Activated CD4-positive, alpha-beta memory T cell treated with anti-CD3 and anti-CD28 coated beads, Interleukin-2, amount 10 ng/mL, durations not matched to agents 7 days and 5 days (primary cell): Measurements from ENCODE around the gene EMC6. TPM values are rescaled to one million over a fixed set of nuclear protein-coding genes. Genes with fewer than 3 reads are reported as not detected.

ENCODE experiments used
- CTCF ChIA-PET: fragments of 350-600 bp; sonication (Branson Sonifier 250); formaldehyde crosslinking; loops from one replicate; lab custom pipeline; 2021; ENCODE audit warnings: antibody characterized with exemption, inconsistent platforms; lab: Charles Lee
- POLR2A ChIA-PET: fragments of 350-600 bp; sonication (Branson Sonifier 250); formaldehyde crosslinking; loops from one replicate; lab custom pipeline; 2021; ENCODE audit warnings: antibody characterized with exemption; lab: Charles Lee
- DNase-seq: peaks from one replicate; pipeline ENCODE4 v3.0.0-alpha.2; 2020
- H3K27ac Mint-ChIP-seq: one replicate; pipeline ENCODE4 v1.8.0; 2021; ENCODE audit warnings: mild to moderate bottlenecking, mixed read lengths
- H3K27me3 Mint-ChIP-seq: one replicate; pipeline ENCODE4 v1.8.0; 2021; ENCODE audit warnings: mixed read lengths
- H3K36me3 Mint-ChIP-seq: one replicate; pipeline ENCODE4 v1.8.0; 2021; ENCODE audit warnings: low read depth, mixed read lengths
- H3K4me1 Mint-ChIP-seq: one replicate; pipeline ENCODE4 v1.8.0; 2021; ENCODE audit warnings: mixed read lengths
- H3K4me3 Mint-ChIP-seq: one replicate; pipeline ENCODE4 v1.8.0; 2021; ENCODE audit warnings: mild to moderate bottlenecking, mixed read lengths
- H3K9me3 Mint-ChIP-seq: one replicate; pipeline ENCODE4 v1.8.0; 2021; ENCODE audit warnings: mixed read lengths
- total RNA-seq, 2 experiments: library from RNA; stranded (reverse); gene quantifications; one replicate each; pipeline ENCODE4 v1.2.3, GENCODE V29; 2021

EMC6 gene
- total RNA-seq, 2 experiments from 2014 or later: 40.4 to 41.6 TPM

- peak; percentile 50 for DNase-seq
These were observed 28.5 kb upstream of the EMC6 start for GRCh38 chr17:3639981-3640596.

GRCh38 chr17:3641014-3641413, 27.6 kb upstream of the EMC6 start:
- CTCF ChIA-PET: interaction anchor here (0.6 to 1.3 kb wide), 3 partner anchors 8 to 38 kb away, joined by 3 to 7 read pairs (median 4); no protein-coding TSS in a partner anchor
- DNase-seq: no peak
- POLR2A ChIA-PET: no interaction called here
- H3K27ac Mint-ChIP-seq: peak overlapping the region; percentile 95
- H3K4me1 Mint-ChIP-seq: peaks cover 68% of the 10 kb centered on the region
- H3K36me3 Mint-ChIP-seq: peaks cover 37% of the 10 kb centered on the region
- H3K9me3 Mint-ChIP-seq: no peaks in the 10 kb centered on the region
- H3K27me3 Mint-ChIP-seq: no peaks in the 10 kb centered on the region
- no peak overlapping the region for H3K4me3 Mint-ChIP-seq

More at GRCh38 chr17:3639981-3640596, 28.5 kb upstream of the EMC6 start:
- Mint-ChIP-seq H3K27me3 (no peaks in the 10 kb centered on the region), H3K4me1 (peaks cover 68% of the 10 kb centered on the region), H3K4me3 (peak overlapping the region; percentile 56), H3K36me3 (peaks cover 34% of the 10 kb centered on the region), H3K27ac (peak overlapping the region; percentile 95), H3K9me3 (no peaks in the 10 kb centered on the region)
- ChIA-PET CTCF (interaction anchor here (1.3 kb wide), 2 partner anchors 9 to 37 kb away, joined by 4 to 7 read pairs; no protein-coding TSS in a partner anchor), POLR2A (no interaction called here)

- no peaks in the 10 kb centered on the region for H3K9me3 Mint-ChIP-seq
- H3K4me1 Mint-ChIP-seq: peaks cover 68% of the 10 kb centered on the region
- no peaks in the 10 kb centered on the region for H3K27me3 Mint-ChIP-seq
- DNase-seq: no peak
- CTCF ChIA-PET: no interaction called here
- H3K4me3 Mint-ChIP-seq: no peak overlapping the region
- POLR2A ChIA-PET: no interaction called here
- H3K27ac Mint-ChIP-seq: peak overlapping the region; percentile 59
- H3K36me3 Mint-ChIP-seq: peaks cover 37% of the 10 kb centered on the region
These were observed 26.7 kb upstream of the EMC6 start for GRCh38 chr17:3641717-3642486.

GRCh38 chr17:3643889-3644349, 24.7 kb upstream of the EMC6 start:
- H3K27me3 Mint-ChIP-seq: no peaks in the 10 kb centered on the region
- H3K4me1 Mint-ChIP-seq: peaks cover 54% of the 10 kb centered on the region
- CTCF ChIA-PET: interaction anchor here (1.2 kb wide), 1 partner anchor 41 kb away, joined by 4 read pairs; no protein-coding TSS in a partner anchor
- POLR2A ChIA-PET: interaction anchor here (2.0 kb wide), 1 partner anchor 15 kb away, joined by 4 read pairs; no protein-coding TSS in a partner anchor
- H3K27ac Mint-ChIP-seq: peak overlapping the region; percentile 66
- H3K4me3 Mint-ChIP-seq: no peak overlapping the region
- no peaks in the 10 kb centered on the region for H3K9me3 Mint-ChIP-seq
- peaks cover 39% of the 10 kb centered on the region for H3K36me3 Mint-ChIP-seq
- no peak for DNase-seq

GRCh38 chr17:3645310-3645709, 23.3 kb upstream of the EMC6 start:
- Mint-ChIP-seq H3K27me3 (no peaks in the 10 kb centered on the region), H3K4me3 (no peak overlapping the region), H3K9me3 (no peaks in the 10 kb centered on the region), H3K27ac (peak overlapping the region; percentile 44), H3K36me3 (peaks cover 35% of the 10 kb centered on the region), H3K4me1 (peaks cover 42% of the 10 kb centered on the region)
- ChIA-PET POLR2A (no interaction called here), CTCF (interaction anchor here (2.1 kb wide), 1 partner anchor 9 kb away, joined by 8 read pairs; the partner anchor contains the start of genes CTNS and SHPK)
- no peak for DNase-seq

- no peak for DNase-seq
- Mint-ChIP-seq H3K4me1 (peaks cover 25% of the 10 kb centered on the region), H3K4me3 (no peak overlapping the region), H3K27ac (no peak overlapping the region), H3K9me3 (no peaks in the 10 kb centered on the region), H3K27me3 (no peaks in the 10 kb centered on the region), H3K36me3 (peaks cover 25% of the 10 kb centered on the region)
- ChIA-PET POLR2A (interaction anchor here (1.1 to 1.3 kb wide), 3 partner anchors 11 to 48 kb away, joined by 3 read pairs; partner anchors contain the start of genes CTNS and SHPK), CTCF (interaction anchor here (1.5 to 3.2 kb wide), 3 partner anchors 11 to 45 kb away, joined by 3 to 41 read pairs (median 22); partner anchors contain the start of genes CTNS and SHPK)
These were observed 21.4 kb upstream of the EMC6 start for GRCh38 chr17:3647251-3647650.

GRCh38 chr17:3647769-3648555, 20.6 kb upstream of the EMC6 start:
- H3K27me3 Mint-ChIP-seq: no peaks in the 10 kb centered on the region
- no peak overlapping the region for H3K27ac Mint-ChIP-seq
- no peaks in the 10 kb centered on the region for H3K9me3 Mint-ChIP-seq
- ChIA-PET POLR2A (interaction anchor here (1.1 to 1.3 kb wide), 2 partner anchors 12 to 47 kb away, joined by 3 read pairs; partner anchors contain the start of genes CTNS and SHPK), CTCF (interaction anchor here (1.1 to 3.2 kb wide), 6 partner anchors 8 to 410 kb away, joined by 3 to 41 read pairs (median 4); partner anchors contain the start of genes CTNS and SHPK)
- H3K4me1 Mint-ChIP-seq: peaks cover 20% of the 10 kb centered on the region
- peaks cover 25% of the 10 kb centered on the region for H3K36me3 Mint-ChIP-seq
- H3K4me3 Mint-ChIP-seq: no peak overlapping the region
- DNase-seq: peak; percentile 65

GRCh38 chr17:3655766-3656165, 12.8 kb upstream of the EMC6 start:
- H3K4me3 Mint-ChIP-seq: no peak overlapping the region
- DNase-seq: no peak

GRCh38 chr17:3656353-3656752, 12.3 kb upstream of the EMC6 start:
- ChIA-PET POLR2A (no interaction called here), CTCF (no interaction called here)
- H3K36me3 Mint-ChIP-seq: peaks cover 6% of the 10 kb centered on the region
- H3K4me1 Mint-ChIP-seq: no peaks in the 10 kb centered on the region
- no peak for DNase-seq
- H3K4me3 Mint-ChIP-seq: no peak overlapping the region
- H3K9me3 Mint-ChIP-seq: no peaks in the 10 kb centered on the region
- no peaks in the 10 kb centered on the region for H3K27me3 Mint-ChIP-seq
- no peak overlapping the region for H3K27ac Mint-ChIP-seq

More at GRCh38 chr17:3655766-3656165, 12.8 kb upstream of the EMC6 start:
- no peaks in the 10 kb centered on the region for H3K9me3 Mint-ChIP-seq
- no peak overlapping the region for H3K27ac Mint-ChIP-seq
- no peaks in the 10 kb centered on the region for H3K4me1 Mint-ChIP-seq
- CTCF ChIA-PET: no interaction called here
- H3K36me3 Mint-ChIP-seq: peaks cover 3% of the 10 kb centered on the region
- POLR2A ChIA-PET: interaction anchor here (1.7 kb wide), 1 partner anchor 13 kb away, joined by 3 read pairs; no protein-coding TSS in a partner anchor
- no peaks in the 10 kb centered on the region for H3K27me3 Mint-ChIP-seq

GRCh38 chr17:3656755-3657587, 11.6 kb upstream of the EMC6 start:
- Mint-ChIP-seq H3K27me3 (no peaks in the 10 kb centered on the region), H3K27ac (no peak overlapping the region), H3K36me3 (peaks cover 6% of the 10 kb centered on the region), H3K9me3 (no peaks in the 10 kb centered on the region), H3K4me3 (no peak overlapping the region), H3K4me1 (no peaks in the 10 kb centered on the region)
- CTCF ChIA-PET: no interaction called here
- DNase-seq: no peak
- POLR2A ChIA-PET: no interaction called here

- no peak for DNase-seq
- no peaks in the 10 kb centered on the region for H3K4me1 Mint-ChIP-seq
- peaks cover 6% of the 10 kb centered on the region for H3K36me3 Mint-ChIP-seq
- H3K9me3 Mint-ChIP-seq: no peaks in the 10 kb centered on the region
- CTCF ChIA-PET: no interaction called here
- no peak overlapping the region for H3K4me3 Mint-ChIP-seq
- no peaks in the 10 kb centered on the region for H3K27me3 Mint-ChIP-seq
- POLR2A ChIA-PET: interaction anchor here (1.0 kb wide), 1 partner anchor 10 kb away, joined by 3 read pairs; no protein-coding TSS in a partner anchor
- H3K27ac Mint-ChIP-seq: no peak overlapping the region
These were observed 11.1 kb upstream of the EMC6 start for GRCh38 chr17:3657588-3657869.
